Uterus (tissue), 4 donors: ENCODE data around the gene TNRC18. TPM values are rescaled to one million over a fixed set of nuclear protein-coding genes. Genes with fewer than 3 reads are reported as not detected.

Experiments used
- DNase-seq, 2 donors: peaks; one replicate each; pipeline ENCODE4 v3.0.0-alpha.2; 2019 to 2020
- H3K27ac ChIP-seq, 2 donors: fragments of 200-600 bp; sonication (generic); 1 replicate in 1 of 2; 2 replicates in 1 of 2; pipeline ENCODE4 v1.5.1; 2016 to 2018
- H3K27me3 ChIP-seq, 2 donors: fragments of 200-600 bp; sonication (generic); one replicate each; pipeline ENCODE4 v1.5.1; 2018 to 2019; ENCODE audit warnings: control low read depth in 1 of 2
- H3K36me3 ChIP-seq, 2 donors: fragments of 200-600 bp; sonication (generic); one replicate each; pipeline ENCODE4 v1.5.1; 2019; ENCODE audit warnings: control low read depth in 1 of 2
- H3K4me1 ChIP-seq, 2 donors: fragments of 200-600 bp; sonication (generic); one replicate each; pipeline ENCODE4 v1.5.1; 2018 to 2019; ENCODE audit warnings: control low read depth in 1 of 2
- H3K4me3 ChIP-seq, 2 donors: fragments of 200-600 bp; sonication (generic); 1 replicate in 1 of 2; 2 replicates in 1 of 2; pipeline ENCODE4 v1.5.1; 2018 to 2019; ENCODE audit warnings: mild to moderate bottlenecking in 1 of 2
- H3K9me3 ChIP-seq, 2 donors: fragments of 200-600 bp; sonication (generic); one replicate each; pipeline ENCODE4 v1.5.1; 2019; ENCODE audit warnings: control low read depth in 1 of 2
- POLR2A ChIP-seq, 2 donors: fragments of 450-650 bp; IDR thresholded peaks; one replicate each; pipeline ENCODE4 v1.6.1; 2016; ENCODE audit warnings: antibody characterized with exemption in 2 of 2, mild to moderate bottlenecking in 1 of 2, moderate library complexity in 1 of 2
- intact Hi-C: fragments of 100-400 bp; cut with DNase I; formaldehyde crosslinking; loops from one replicate; pipeline ENCODE4 v1.15.1; 2023; ENCODE audit warnings: low total_unique reads
- total RNA-seq, 4 donors: library from RNA; depleted of rRNA in 3 of 4; stranded (reverse); fragments of >200 nt in 3 of 4; gene quantifications; one replicate each; pipeline versions ENCODE4 v1.1.0 to v1.2.4, GENCODE V29; 2014 to 2023
- TF ChIP-seq, protein P1 (sequence below), 4 experiments: fragments of 200-600 bp in 2 of 4; fragments of 450-650 bp in 2 of 4; sonication (generic) in 2 of 4; IDR thresholded peaks; one replicate each; pipeline ENCODE4 v1.5.1; 2016 to 2019; ENCODE audit warnings: antibody characterized with exemption in 4 of 4, mild to moderate bottlenecking in 2 of 4, moderate library complexity in 1 of 4
- donor health status: DM: yes; HTN: yes; CAD: no.

The TNRC18 gene
- total RNA-seq, 4 donors from 2014 or later = 28.2 to 179 (median 62.1) TPM

DNA sequence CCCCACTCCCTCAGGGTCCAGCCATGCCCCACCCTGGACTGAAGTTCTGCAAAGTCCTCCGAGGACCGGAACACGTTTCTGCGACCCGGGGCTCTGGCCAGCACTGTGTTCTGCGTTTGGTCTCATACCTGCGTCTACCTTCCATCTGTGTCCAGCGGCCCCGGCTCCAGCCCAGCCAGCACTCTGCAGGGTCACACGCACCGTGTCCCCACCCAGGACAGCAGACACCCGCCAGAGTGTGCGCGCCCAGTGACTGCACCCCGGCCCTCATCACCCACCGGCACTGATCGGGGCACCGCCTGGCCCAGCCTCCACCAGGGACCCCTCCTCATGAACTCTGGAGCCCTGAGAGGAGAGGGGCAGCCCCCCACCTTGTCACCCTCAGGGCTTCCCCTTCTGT, 120.6 kb downstream of the TNRC18 start:
- Histone ChIP-seq H3K4me1 (no peaks in the 10 kb centered on the region), H3K27ac (no peak overlapping the region), H3K27me3 (no peaks in the 10 kb centered on the region), H3K36me3 (no peaks in the 10 kb centered on the region), H3K9me3 (no peaks in the 10 kb centered on the region), H3K4me3 (no peak overlapping the region)
- no peak for DNase-seq
- TF ChIP-seq, protein P1, sequence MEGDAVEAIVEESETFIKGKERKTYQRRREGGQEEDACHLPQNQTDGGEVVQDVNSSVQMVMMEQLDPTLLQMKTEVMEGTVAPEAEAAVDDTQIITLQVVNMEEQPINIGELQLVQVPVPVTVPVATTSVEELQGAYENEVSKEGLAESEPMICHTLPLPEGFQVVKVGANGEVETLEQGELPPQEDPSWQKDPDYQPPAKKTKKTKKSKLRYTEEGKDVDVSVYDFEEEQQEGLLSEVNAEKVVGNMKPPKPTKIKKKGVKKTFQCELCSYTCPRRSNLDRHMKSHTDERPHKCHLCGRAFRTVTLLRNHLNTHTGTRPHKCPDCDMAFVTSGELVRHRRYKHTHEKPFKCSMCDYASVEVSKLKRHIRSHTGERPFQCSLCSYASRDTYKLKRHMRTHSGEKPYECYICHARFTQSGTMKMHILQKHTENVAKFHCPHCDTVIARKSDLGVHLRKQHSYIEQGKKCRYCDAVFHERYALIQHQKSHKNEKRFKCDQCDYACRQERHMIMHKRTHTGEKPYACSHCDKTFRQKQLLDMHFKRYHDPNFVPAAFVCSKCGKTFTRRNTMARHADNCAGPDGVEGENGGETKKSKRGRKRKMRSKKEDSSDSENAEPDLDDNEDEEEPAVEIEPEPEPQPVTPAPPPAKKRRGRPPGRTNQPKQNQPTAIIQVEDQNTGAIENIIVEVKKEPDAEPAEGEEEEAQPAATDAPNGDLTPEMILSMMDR (IDR thresholded peaks at IDR 0.05) = no peak
- TF ChIP-seq POLR2A (IDR thresholded peaks at IDR 0.05) = no peak
- intact Hi-C loops = no loop called here

DNA sequence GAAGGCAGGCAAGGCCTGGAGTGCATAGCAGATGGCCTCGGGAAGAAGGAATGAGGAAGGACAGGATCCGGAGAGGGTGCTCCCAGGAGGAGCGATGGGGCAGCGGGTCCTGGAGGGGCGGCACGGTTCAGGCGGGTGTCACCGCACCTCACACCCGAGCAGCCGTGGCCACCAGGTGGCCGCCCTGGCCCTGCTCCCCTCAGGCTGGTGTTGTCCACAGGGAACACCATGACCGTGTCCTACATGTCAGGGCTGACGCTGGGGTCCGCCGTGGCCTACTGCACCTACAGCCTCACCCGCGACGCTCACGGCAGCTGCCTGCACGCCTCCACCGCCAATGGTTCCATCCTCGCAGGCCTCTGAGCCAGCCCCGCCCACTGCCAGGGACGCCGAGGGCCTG, 121.1 kb downstream of the TNRC18 start:
- Histone ChIP-seq H3K4me3 (no peak overlapping the region), H3K27ac (no peak overlapping the region), H3K27me3 (no peaks in the 10 kb centered on the region), H3K9me3 (no peaks in the 10 kb centered on the region), H3K36me3 (no peaks in the 10 kb centered on the region), H3K4me1 (no peaks in the 10 kb centered on the region)
- intact Hi-C loops = no loop called here
- TF ChIP-seq, protein P1 (IDR thresholded peaks at IDR 0.05) = no peak
- DNase-seq = no peak

DNA sequence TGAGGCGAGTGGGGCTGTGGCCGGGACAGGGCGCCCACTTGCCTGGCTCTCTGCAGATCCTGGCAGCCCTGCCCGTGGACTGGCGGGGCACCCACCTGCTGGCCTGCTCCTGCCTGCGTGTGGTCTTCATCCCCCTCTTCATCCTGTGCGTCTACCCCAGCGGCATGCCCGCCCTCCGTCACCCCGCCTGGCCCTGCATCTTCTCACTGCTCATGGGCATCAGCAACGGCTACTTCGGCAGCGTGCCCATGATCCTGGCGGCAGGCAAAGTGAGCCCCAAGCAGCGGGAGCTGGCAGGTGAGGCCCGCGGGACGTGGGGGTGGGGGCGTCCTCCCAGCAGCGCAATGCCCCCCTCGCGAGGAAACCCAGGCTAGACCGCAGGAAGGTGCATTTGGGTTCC, 123.3 kb downstream of the TNRC18 start:
- no peaks in the 10 kb centered on the region for H3K36me3 ChIP-seq
- TF ChIP-seq POLR2A (IDR thresholded peaks at IDR 0.05) = no peak
- TF ChIP-seq, protein P1 (IDR thresholded peaks at IDR 0.05) = no peak
- H3K4me3 ChIP-seq = no peak overlapping the region
- DNase-seq = no peak
- no peaks in the 10 kb centered on the region for H3K27me3 ChIP-seq
- no peaks in the 10 kb centered on the region for H3K9me3 ChIP-seq
- H3K4me1 ChIP-seq = no peaks in the 10 kb centered on the region
- H3K27ac ChIP-seq = no peak overlapping the region
- intact Hi-C loops = no loop called here

DNA sequence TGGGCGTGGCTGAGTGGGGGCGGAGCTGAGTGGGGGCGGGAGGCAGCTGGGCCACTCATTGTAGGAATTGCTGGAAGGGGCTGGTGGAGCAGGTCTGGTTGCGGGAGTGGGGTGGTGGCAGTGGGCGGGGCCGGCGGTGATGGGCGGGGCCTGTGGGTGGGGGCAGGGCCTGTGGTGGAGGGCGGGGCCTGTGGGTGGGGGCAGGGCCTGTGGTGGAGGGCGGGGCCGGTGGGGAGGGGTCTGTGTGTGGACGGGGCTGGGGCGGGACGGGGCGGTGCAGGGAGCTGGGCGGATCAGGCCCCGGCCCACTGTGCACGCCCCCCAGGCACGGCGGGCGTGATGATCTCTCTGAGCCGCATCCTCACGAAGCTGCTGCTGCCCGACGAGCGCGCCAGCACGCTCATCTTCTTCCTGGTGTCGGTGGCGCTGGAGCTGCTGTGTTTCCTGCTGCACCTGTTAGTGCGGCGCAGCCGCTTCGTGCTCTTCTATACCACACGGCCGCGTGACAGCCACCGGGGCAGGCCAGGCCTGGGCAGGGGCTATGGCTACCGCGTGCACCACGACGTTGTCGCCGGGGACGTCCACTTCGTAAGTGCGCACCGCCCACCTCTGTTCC, 126.9 kb downstream of the TNRC18 start:
- intact Hi-C loops = no loop called here
- Histone ChIP-seq H3K27ac (no peak overlapping the region), H3K4me3 (no peak overlapping the region), H3K36me3 (no peaks in the 10 kb centered on the region), H3K9me3 (no peaks in the 10 kb centered on the region), H3K27me3 (no peaks in the 10 kb centered on the region), H3K4me1 (no peaks in the 10 kb centered on the region)
- no peak for DNase-seq
- TF ChIP-seq, protein P1 (IDR thresholded peaks at IDR 0.05) = no peak
- TF ChIP-seq POLR2A (IDR thresholded peaks at IDR 0.05) = no peak

DNA sequence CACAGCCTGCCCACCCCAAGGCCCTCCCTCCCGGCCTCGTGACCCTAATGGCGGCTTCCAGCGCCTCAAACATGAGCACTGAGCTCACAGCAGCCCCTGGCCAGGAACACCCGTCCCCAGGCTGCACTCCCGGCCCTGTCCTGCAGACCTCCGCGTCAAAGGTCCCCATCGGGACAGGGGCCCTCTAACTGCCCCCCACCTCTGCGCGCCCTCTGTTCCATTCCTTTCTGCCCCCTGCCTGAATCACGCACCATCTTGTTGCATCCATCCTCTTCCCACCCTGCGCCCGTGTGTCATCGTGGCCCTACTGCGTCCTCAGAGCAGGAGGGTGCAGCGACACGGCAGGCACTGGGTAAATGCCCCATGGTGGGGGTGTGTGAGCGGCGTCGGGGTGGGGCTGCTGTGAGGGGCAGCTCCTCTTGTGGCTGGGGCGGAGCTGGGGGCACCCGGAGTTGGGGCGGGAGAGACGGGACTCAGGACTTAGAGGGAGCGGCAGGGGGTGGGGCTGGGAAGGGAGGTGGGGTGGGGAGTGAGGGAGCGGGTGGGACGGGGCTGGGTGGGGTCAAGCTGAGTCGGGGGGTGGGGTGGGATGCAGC, 127.5 kb downstream of the TNRC18 start:
- intact Hi-C loops = no loop called here
- Histone ChIP-seq H3K27me3 (no peaks in the 10 kb centered on the region), H3K36me3 (no peaks in the 10 kb centered on the region), H3K4me1 (no peaks in the 10 kb centered on the region), H3K4me3 (no peak overlapping the region), H3K9me3 (no peaks in the 10 kb centered on the region), H3K27ac (no peak overlapping the region)
- DNase-seq = no peak
- TF ChIP-seq, protein P1 (IDR thresholded peaks at IDR 0.05) = no peak
- TF ChIP-seq POLR2A (IDR thresholded peaks at IDR 0.05) = no peak
